Astrocyte (in vitro differentiated cells and primary cell): ENCODE results near the gene NBDY. TPM values are rescaled to one million over a fixed set of nuclear protein-coding genes. Genes with fewer than 3 reads are reported as not detected.

Source experiments
- DNase-seq: peaks from one replicate; pipeline ENCODE4 v3.0.0-alpha.2; 2010; ENCODE audit warnings: low read depth
- FAIRE-seq: peaks from 2 replicates; lab custom pipeline; 2011; peaks lifted over from hg19 to GRCh38; lab: Jason Lieb, UNC
- H2AFZ ChIP-seq: 2 replicates; pipeline ENCODE4 v1.6.0; 2012; ENCODE audit warnings: low read depth, low read length, inconsistent platforms
- H3K27ac ChIP-seq: 2 replicates; pipeline ENCODE4 v1.5.1; 2011; ENCODE audit warnings: low read depth, low read length, inconsistent platforms
- H3K27me3 ChIP-seq: 2 replicates; pipeline ENCODE4 v1.6.0; 2011; ENCODE audit warnings: low read length, inconsistent platforms; ENCODE audit not compliant: insufficient read depth
- H3K36me3 ChIP-seq: 2 replicates; pipeline ENCODE4 v1.5.1; 2011; ENCODE audit warnings: low read length, inconsistent platforms; ENCODE audit not compliant: insufficient read depth
- H3K4me1 ChIP-seq: 2 replicates; pipeline ENCODE4 v1.5.1; 2011; ENCODE audit warnings: low read length, inconsistent platforms; ENCODE audit not compliant: insufficient read depth
- H3K4me2 ChIP-seq: 2 replicates; pipeline ENCODE4 v1.6.0; 2012; ENCODE audit warnings: low read length, inconsistent platforms
- H3K4me3 ChIP-seq: 2 replicates; pipeline ENCODE4 v1.5.1; 2011; ENCODE audit warnings: low read depth, mild to moderate bottlenecking, low read length, inconsistent platforms; ENCODE audit not compliant: insufficient read depth
- H3K79me2 ChIP-seq: 2 replicates; pipeline ENCODE4 v1.6.0; 2012; ENCODE audit warnings: mild to moderate bottlenecking, low read length, inconsistent platforms; ENCODE audit not compliant: insufficient read depth
- H3K9ac ChIP-seq: 2 replicates; pipeline ENCODE4 v1.6.0; 2012; ENCODE audit warnings: mild to moderate bottlenecking, low read length, inconsistent platforms
- H3K9me3 ChIP-seq: 2 replicates; pipeline ENCODE4 v1.5.1; 2012; ENCODE audit warnings: low read depth, mild to moderate bottlenecking, low read length, inconsistent platforms; ENCODE audit not compliant: insufficient read depth
- H4K20me1 ChIP-seq: 2 replicates; pipeline ENCODE4 v1.6.0; 2012; ENCODE audit warnings: low read length, inconsistent platforms; ENCODE audit not compliant: insufficient read depth
- H3K27ac Mint-ChIP-seq: one replicate; pipeline ENCODE4 v1.8.0; 2021; ENCODE audit warnings: mild to moderate bottlenecking, mixed read lengths; ENCODE audit not compliant: unreplicated experiment
- H3K27me3 Mint-ChIP-seq: one replicate; pipeline ENCODE4 v1.8.0; 2021; ENCODE audit warnings: low read depth, mixed read lengths; ENCODE audit not compliant: unreplicated experiment
- H3K36me3 Mint-ChIP-seq: one replicate; pipeline ENCODE4 v1.8.0; 2021; ENCODE audit warnings: low read depth, mixed read lengths; ENCODE audit not compliant: unreplicated experiment
- H3K4me1 Mint-ChIP-seq: one replicate; pipeline ENCODE4 v1.8.0; 2021; ENCODE audit warnings: low read depth, mixed read lengths; ENCODE audit not compliant: unreplicated experiment
- H3K4me3 Mint-ChIP-seq: one replicate; pipeline ENCODE4 v1.8.0; 2021; ENCODE audit warnings: mild to moderate bottlenecking, moderate library complexity, mixed read lengths; ENCODE audit not compliant: unreplicated experiment
- H3K9me3 Mint-ChIP-seq: one replicate; pipeline ENCODE4 v1.8.0; 2021; ENCODE audit warnings: mild to moderate bottlenecking, mixed read lengths; ENCODE audit not compliant: unreplicated experiment
- EZH2 ChIP-seq: IDR thresholded peaks from 2 replicates; pipeline ENCODE4 v1.6.1; 2012; ENCODE audit warnings: mild to moderate bottlenecking, low read length, inconsistent platforms; ENCODE audit not compliant: insufficient read depth
- total RNA-seq: library from RNA; stranded (reverse); gene quantifications from 2 replicates; pipeline ENCODE4 v1.2.1, GENCODE V29; 2021
- TF ChIP-seq, protein P1 (sequence below): IDR thresholded peaks from 2 replicates; pipeline ENCODE4 v1.5.1; 2011; ENCODE audit warnings: low read depth, mild to moderate bottlenecking, inconsistent platforms, low read length, moderate library complexity; ENCODE audit not compliant: insufficient read depth

NBDY gene
- total RNA-seq, 1 donor from 2014 or later, result 86.9 TPM

DNA sequence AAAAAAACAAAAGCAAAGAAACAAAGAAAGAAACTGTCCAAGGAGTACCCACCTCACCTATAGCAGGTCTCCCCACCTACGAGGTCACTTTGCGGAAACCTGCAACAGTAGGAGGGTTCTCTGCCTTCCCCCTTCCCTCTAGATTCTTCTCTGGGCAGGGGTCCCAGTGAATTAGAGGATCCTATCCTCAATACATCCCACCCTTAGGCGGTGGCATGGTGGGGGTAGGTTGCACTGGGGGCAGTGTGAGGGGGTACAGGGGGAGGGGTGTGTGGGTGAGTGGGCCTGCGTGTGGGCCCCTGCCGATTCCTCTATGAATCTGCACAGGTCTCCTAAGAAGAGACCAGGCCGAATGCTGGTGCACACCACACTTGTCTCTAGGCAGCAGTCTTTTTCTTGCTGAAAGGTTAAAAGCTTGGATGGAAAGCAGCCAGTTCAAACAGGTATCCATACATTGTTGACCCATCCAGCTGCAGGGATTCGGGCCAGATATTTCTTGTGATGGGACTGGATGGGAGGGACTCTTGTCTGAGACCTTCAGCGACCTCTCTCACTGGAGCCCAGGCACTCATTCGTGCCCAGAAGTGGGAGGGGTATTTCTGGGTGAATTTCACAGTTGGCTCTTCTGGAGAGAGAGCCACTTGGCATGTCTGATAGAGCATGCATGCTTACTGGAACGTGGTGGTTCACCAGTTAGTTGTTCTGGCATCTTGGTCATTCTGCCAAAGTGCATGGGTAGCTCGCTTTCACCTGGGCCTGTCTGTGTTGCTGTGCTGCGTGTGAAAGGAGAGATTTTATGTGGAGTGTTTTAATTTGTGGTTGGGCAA, 65.6 kb downstream of the NBDY start:
- Mint-ChIP-seq H3K9me3 (no peaks in the 10 kb centered on the region), H3K36me3 (peaks cover 7% of the 10 kb centered on the region), H3K27me3 (no peaks in the 10 kb centered on the region), H3K4me3 (no peak overlapping the region), H3K4me1 (peaks cover 4% of the 10 kb centered on the region), H3K27ac (no peak overlapping the region)
- no peak for TF ChIP-seq EZH2
- TF ChIP-seq, protein P1, sequence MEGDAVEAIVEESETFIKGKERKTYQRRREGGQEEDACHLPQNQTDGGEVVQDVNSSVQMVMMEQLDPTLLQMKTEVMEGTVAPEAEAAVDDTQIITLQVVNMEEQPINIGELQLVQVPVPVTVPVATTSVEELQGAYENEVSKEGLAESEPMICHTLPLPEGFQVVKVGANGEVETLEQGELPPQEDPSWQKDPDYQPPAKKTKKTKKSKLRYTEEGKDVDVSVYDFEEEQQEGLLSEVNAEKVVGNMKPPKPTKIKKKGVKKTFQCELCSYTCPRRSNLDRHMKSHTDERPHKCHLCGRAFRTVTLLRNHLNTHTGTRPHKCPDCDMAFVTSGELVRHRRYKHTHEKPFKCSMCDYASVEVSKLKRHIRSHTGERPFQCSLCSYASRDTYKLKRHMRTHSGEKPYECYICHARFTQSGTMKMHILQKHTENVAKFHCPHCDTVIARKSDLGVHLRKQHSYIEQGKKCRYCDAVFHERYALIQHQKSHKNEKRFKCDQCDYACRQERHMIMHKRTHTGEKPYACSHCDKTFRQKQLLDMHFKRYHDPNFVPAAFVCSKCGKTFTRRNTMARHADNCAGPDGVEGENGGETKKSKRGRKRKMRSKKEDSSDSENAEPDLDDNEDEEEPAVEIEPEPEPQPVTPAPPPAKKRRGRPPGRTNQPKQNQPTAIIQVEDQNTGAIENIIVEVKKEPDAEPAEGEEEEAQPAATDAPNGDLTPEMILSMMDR, result no peak
- Histone ChIP-seq H3K36me3 (no peaks in the 10 kb centered on the region), H3K27me3 (no peaks in the 10 kb centered on the region), H3K9me3 (no peaks in the 10 kb centered on the region), H3K4me1 (no peaks in the 10 kb centered on the region), H3K4me2 (no peak overlapping the region), H3K27ac (no peak overlapping the region), H2AFZ (no peak overlapping the region), H3K79me2 (no peaks in the 10 kb centered on the region), H3K4me3 (no peak overlapping the region), H3K9ac (no peak overlapping the region), H4K20me1 (peaks cover 27% of the 10 kb centered on the region)
- FAIRE-seq (no peak), DNase-seq (no peak)

- DNase-seq (no peak), FAIRE-seq (peak; percentile 58)
- no peaks in the 10 kb centered on the region for H3K9me3 Mint-ChIP-seq
- H3K4me3 Mint-ChIP-seq, result no peak overlapping the region
- no peak overlapping the region for H3K27ac Mint-ChIP-seq
- H3K27me3 ChIP-seq, result no peaks in the 10 kb centered on the region
- H3K9ac ChIP-seq, result no peak overlapping the region
- H2AFZ ChIP-seq, result no peak overlapping the region
- H3K4me2 ChIP-seq, result no peak overlapping the region
- H4K20me1 ChIP-seq, result peaks cover 28% of the 10 kb centered on the region
- no peaks in the 10 kb centered on the region for H3K79me2 ChIP-seq
- no peaks in the 10 kb centered on the region for H3K36me3 ChIP-seq
- H3K9me3 ChIP-seq, result no peaks in the 10 kb centered on the region
- peaks cover 9% of the 10 kb centered on the region for H3K4me1 Mint-ChIP-seq
- no peak overlapping the region for H3K27ac ChIP-seq
- H3K27me3 Mint-ChIP-seq, result no peaks in the 10 kb centered on the region
- H3K4me1 ChIP-seq, result no peaks in the 10 kb centered on the region
- TF ChIP-seq, protein P1, result no peak
- TF ChIP-seq EZH2, result no peak
- no peak overlapping the region for H3K4me3 ChIP-seq
- H3K36me3 Mint-ChIP-seq, result peaks cover 7% of the 10 kb centered on the region
These were observed 66.3 kb downstream of the NBDY start for GRCh38 chrX:56795309-56795868.
